ENCODE measurements around the gene HRAS.

Gene HRAS

DNA sequence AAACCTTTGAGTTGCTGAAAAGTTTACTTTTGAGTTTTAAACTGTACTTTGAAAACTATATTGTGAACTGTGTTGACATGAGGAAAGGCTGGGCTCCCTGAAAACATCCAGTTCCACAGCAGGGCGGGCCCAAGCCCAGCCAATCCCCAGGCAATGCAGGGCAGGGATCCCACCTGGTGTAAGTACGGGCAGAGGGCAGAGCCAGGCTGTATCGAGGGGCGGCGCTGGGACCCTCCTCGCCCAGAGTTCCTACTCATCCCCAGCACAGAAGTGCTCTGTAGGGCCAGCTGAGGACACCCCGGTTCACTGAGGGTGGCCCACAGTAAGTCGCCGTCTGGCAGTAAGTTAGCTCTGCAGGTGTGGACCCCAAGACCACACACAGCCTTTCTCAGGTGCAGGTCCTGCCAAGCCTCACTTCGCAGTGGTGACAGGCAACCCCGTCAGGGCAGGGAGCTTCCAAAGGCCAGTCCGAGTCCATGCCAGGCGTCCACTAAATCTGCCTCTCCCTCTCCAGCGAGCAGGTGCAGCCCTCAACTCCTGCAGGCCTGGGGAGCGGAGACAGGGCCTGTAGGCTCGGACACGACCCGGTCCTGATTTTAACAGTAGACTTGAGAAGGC, 31.7 kb upstream of the HRAS start:
- no peak for DNase-seq (ENCODE audit: low spot score)

DNA sequence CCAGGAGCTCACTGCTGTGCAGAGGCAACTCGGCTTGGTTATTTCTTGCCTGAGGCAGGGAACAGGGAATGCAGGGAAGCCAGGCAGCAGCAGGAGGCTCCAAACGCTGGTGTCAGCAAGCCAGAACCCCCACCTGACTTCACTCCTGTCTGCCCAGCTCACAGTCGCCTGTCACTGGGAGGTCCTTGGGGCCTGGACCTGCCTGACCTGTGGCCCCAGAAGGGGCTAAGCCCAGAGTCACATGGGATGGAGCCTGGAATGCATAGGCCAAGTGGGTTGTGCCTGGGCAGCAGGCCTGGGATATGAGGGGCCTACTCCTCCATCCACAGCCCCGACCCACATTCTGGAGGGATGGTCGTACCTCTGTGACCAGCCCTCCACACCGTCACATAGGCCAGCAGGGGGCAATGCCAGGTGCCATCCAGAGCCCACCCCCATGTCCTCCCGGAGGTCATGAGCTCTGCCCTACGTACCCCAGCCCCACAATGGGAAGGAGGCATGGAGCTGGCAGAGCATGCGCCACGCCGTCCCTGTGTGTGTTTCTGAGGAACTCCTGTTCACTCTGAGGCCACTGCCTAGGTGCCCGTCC, 30.6 kb upstream of the HRAS start:
- no peak for DNase-seq (ENCODE audit: low spot score)

GRCh38 chr11:563812-564578, 28.6 kb upstream of the HRAS start:
- no peak for DNase-seq (ENCODE audit: low spot score)

DNA sequence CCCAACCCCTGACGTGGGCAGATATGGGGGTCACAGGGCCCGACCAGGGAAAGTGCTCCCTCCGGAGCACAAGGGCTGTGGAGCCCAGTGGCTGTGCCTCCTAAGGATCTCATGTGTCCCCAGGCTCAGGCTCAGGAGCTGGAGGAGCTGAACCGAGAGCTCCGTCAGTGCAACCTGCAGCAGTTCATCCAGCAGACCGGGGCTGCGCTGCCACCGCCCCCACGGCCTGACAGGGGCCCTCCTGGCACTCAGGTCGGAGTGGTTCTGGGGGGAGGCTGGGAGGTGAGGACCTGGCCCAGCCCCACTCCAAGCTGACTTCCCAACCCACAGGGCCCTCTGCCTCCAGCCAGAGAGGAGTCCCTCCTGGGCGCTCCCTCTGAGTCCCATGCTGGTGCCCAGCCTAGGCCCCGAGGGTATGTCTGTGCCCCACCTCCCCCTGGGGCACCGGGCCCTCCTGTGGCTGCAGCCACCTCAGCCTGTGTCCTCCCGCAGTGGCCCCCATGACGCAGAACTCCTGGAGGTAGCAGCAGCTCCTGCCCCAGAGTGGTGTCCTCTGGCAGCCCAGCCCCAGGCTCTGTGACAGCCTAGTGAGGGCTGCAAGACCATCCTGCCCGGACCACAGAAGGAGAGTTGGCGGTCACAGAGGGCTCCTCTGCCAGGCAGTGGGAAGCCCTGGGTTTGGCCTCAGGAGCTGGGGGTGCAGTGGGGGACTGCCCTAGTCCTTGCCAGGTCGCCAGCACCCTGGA, 27.9 kb upstream of the HRAS start:
- no peak for DNase-seq (ENCODE audit: low spot score)

GRCh38 chr11:562046-562645, 26.8 kb upstream of the HRAS start:
- no peak for DNase-seq (ENCODE audit: low spot score)

- no peak for DNase-seq (ENCODE audit: low spot score)
Observed at GRCh38 chr11:561148-562003, 26.0 kb upstream of the HRAS start.

DNA sequence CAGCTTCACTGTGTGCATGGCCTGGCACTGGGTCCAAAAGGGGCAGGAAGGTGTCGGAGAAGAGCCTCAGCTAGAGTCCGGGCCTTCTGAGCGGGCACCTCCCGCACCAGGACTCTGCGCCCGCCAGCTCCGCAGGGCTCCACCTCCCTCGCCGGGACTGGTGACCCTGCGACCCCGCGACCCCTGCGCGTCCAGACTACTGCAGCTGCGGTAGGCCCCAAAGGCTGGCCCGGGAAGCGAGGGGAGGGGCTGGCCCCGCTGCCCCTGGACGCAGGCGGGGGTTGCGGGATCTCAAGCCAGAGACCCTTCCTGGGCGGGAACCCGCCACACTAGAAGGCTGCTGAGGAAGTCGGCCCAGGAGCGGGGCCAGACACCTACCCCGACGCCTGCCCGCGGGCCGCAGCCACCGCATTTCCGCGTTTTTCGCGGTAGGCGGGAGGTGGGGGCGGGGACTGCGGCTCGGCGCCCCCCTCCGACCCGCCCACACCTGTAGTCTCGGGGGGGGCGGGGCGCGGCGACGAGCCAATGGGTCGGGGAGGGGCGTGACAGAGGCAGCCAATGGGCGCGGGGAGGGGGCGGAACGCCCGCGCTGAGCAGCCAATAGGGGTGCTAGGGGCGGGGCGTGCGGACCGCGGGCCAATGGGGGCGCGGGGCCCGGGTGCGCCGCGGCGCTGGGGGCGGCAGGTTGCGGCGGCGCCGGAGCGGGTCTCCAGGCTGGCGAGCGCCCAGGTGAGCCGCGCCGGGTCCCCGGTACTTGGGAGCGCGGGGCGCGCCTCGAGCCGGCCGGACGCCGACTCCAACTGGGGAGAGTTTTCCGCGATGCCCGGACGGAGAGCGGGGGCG, 25.1 kb upstream of the HRAS start, which contains the start of the genes LMNTD2 and RASSF7:
Gene LMNTD2 (minus strand): TSS at position 434 of the 843 bp plus-strand sequence. CDS start 22 bp downstream, at position 412.
Gene RASSF7 (plus strand): TSS at position 666 of the 843 bp plus-strand sequence. CDS start 799 bp downstream, outside the sequence.
- DNase-seq (ENCODE audit: low spot score), result peak; percentile 95

DNA sequence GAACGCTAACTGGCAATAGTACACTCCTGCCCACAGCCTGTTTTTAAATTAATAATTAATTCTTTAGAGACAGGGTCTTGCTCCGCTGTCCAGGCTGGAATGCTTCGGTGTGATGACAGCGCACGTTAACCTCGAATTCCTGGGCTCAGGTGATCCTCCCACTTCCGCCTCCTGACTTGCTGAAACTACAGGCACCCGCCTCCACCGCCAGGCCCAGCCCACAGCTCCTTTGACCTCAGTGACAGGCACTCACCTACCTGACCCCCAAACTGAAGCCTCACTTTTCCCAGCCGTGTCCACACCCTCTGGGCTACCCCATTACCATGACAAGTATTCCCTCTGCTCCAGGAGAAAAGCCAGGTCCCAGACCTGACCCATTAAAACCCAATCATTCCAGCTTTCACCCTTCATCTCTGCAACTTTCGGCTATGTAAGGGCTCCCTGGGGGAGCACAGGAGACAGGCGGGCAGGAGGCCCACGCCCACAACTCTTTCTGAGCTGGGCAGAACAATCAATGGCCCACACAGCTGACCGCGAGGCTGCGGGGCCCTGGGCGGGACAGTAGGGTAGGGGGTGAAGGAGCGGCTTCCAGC, 24.4 kb upstream of the HRAS start:
- no peak for DNase-seq (ENCODE audit: low spot score)

DNA sequence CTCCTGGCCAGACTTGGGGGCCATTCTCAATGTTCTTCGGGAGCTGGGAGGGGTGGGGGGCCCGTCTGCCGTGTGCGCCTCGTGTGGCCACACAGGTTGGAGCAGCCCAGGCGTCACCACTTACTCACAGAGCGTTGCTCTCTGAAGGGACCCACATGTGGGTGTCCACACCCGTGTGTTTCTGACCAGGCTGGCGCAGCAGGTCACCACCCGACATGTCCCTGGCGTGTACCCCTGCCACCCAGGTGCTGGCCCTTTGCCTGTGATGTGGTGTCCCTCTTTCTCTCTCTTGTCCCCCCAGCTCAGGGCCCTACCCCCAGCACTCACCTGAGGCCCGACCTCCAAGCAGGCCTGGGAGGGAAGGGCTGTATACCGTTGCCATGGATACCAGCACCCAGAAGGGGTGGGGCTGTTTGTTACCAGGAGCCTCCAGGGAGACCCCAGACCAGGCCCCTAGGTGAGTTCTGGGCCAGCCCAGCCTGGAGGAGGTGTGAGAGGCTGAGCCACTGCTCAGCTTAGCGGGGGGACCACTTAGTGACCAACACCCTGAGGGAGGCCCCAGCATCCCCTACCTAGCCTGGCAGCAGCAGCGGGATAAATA, 23.7 kb upstream of the HRAS start:
- no peak for DNase-seq (ENCODE audit: low spot score)

- no peak for DNase-seq (ENCODE audit: low spot score)
Observed at GRCh38 chr11:558503-558902, 23.1 kb upstream of the HRAS start.

GRCh38 chr11:557328-558132, 22.2 kb upstream of the HRAS start:
- DNase-seq (ENCODE audit: low spot score), result no peak

DNA sequence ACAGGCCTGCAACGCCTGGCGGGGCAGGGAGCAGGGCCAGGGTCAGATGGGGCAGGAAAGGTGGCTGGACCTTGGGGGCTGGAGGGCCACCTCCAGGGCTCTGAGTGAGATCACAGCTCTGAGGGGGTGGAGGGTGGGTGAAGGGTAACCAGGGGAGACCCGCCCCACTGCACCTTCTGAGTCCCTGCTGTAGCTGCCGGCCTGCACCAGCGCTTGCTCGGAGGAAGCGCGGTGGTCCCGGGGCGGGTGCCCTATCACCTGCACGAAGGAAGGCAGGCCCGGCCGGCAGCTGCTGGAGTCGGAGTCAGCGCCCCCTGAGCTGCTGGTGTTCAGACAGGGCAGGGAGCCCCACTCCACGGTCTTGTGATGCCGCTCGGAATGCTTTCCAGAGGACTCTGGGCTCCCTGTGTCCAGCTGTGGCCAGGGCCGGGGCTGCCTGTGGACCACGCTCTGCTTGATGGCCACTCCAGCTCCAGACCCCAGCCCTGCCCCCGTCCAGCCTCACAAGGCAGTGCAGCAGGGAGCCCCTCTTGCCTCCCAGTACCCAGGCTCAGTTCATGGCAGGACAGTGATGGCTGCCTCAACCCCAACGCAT, 21.4 kb upstream of the HRAS start:
- DNase-seq (ENCODE audit: low spot score), result no peak

- DNase-seq (ENCODE audit: low spot score), result no peak
Observed at GRCh38 chr11:555780-556661, 20.6 kb upstream of the HRAS start.

- no peak for DNase-seq (ENCODE audit: low spot score)
Observed at GRCh38 chr11:555227-555779, 19.9 kb upstream of the HRAS start.

GRCh38 chr11:554428-555226, 19.3 kb upstream of the HRAS start:
- peak; percentile 28 for DNase-seq (ENCODE audit: low spot score)

DNA sequence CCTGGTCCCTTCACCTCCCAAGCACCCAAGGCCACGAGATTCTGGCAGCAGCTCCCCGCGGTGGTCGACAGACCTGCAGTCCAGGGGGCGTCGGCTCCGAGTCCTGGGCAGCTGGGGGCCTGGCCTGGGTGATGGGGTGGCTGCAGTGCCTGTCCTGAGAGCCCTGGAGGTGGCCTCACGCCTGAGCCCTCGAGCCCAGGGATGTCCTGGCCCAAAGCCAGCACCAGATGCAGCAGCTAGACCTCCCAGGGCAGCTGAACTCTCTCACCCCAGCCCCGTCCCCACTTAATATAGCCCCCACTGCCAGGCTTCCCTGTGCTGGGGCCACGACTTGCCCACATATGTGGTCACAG, 18.6 kb upstream of the HRAS start:
- DNase-seq (ENCODE audit: low spot score), result no peak

Data from COLO829 (cell line).